Keratinocyte (primary cell): ENCODE measurements around the gene EIF3I. TPM values are rescaled to one million over a fixed set of nuclear protein-coding genes. Genes with fewer than 3 reads are reported as not detected.

Source experiments
- DNase-seq: peaks from one replicate; pipeline ENCODE4 v3.0.0-alpha.2; 2011; ENCODE audit warnings: low read depth, missing footprints, low spot score
- FAIRE-seq: peaks from 2 replicates; lab custom pipeline; 2011; peaks lifted over from hg19 to GRCh38; lab: Jason Lieb, UNC
- H2AFZ ChIP-seq: 2 replicates; pipeline ENCODE4 v1.6.0; 2012; ENCODE audit warnings: low read length, control low read depth, inconsistent platforms; ENCODE audit not compliant: control insufficient read depth
- H3K27ac ChIP-seq: 2 replicates; pipeline ENCODE4 v1.5.1; 2011; ENCODE audit warnings: low read length; ENCODE audit not compliant: control insufficient read depth, insufficient read depth
- H3K27me3 ChIP-seq: 3 replicates; pipeline ENCODE4 v1.6.0; 2011; ENCODE audit warnings: low read length; ENCODE audit not compliant: control insufficient read depth, insufficient read depth; ENCODE audit errors: extremely low read depth
- H3K36me3 ChIP-seq, 2 experiments: 2 replicates in 1 of 2; 3 replicates in 1 of 2; pipeline ENCODE4 v1.5.1; 2011; ENCODE audit warnings: low read length in 2 of 2, mild to moderate bottlenecking in 1 of 2; ENCODE audit not compliant: control insufficient read depth in 2 of 2, insufficient read depth in 2 of 2; ENCODE audit errors: extremely low read depth in 1 of 2
- H3K4me1 ChIP-seq: 3 replicates; pipeline ENCODE4 v1.5.1; 2011; ENCODE audit warnings: low read length; ENCODE audit not compliant: control insufficient read depth, insufficient read depth; ENCODE audit errors: extremely low read depth
- H3K4me2 ChIP-seq: 3 replicates; pipeline ENCODE4 v1.6.0; 2011; ENCODE audit warnings: low read depth, low read length; ENCODE audit not compliant: control insufficient read depth, insufficient read depth; ENCODE audit errors: extremely low read depth
- H3K4me3 ChIP-seq, 3 experiments: fragments of 200-600 bp in 1 of 3; sonication (generic) in 1 of 3; 2 replicates in 2 of 3; 3 replicates in 1 of 3; pipeline ENCODE4 v1.5.1; 2011 to 2016; ENCODE audit warnings: low read length in 3 of 3, mild to moderate bottlenecking in 3 of 3, control low read depth in 2 of 3, inconsistent platforms in 1 of 3, low read depth in 1 of 3, mixed read lengths in 1 of 3, mixed run types in 1 of 3, moderate library complexity in 1 of 3; ENCODE audit not compliant: control insufficient read depth in 2 of 3, insufficient read depth in 2 of 3; ENCODE audit errors: extremely low read depth in 1 of 3
- H3K79me2 ChIP-seq: 2 replicates; pipeline ENCODE4 v1.6.0; 2012; ENCODE audit warnings: low read length; ENCODE audit not compliant: control insufficient read depth, insufficient read depth
- H3K9ac ChIP-seq: 3 replicates; pipeline ENCODE4 v1.6.0; 2011; ENCODE audit warnings: low read length; ENCODE audit not compliant: control insufficient read depth, insufficient read depth; ENCODE audit errors: extremely low read depth
- H3K9me1 ChIP-seq: 3 replicates; pipeline ENCODE4 v1.6.0; 2011; ENCODE audit warnings: low read length; ENCODE audit not compliant: control insufficient read depth, insufficient read depth; ENCODE audit errors: extremely low read depth
- H3K9me3 ChIP-seq: 2 replicates; pipeline ENCODE4 v1.5.1; 2012; ENCODE audit warnings: low read depth, low read length; ENCODE audit not compliant: control insufficient read depth
- H4K20me1 ChIP-seq: 3 replicates; pipeline ENCODE4 v1.6.0; 2011; ENCODE audit warnings: low read length; ENCODE audit not compliant: control insufficient read depth, insufficient read depth; ENCODE audit errors: extremely low read depth
- CTCF ChIP-seq, 3 experiments: IDR thresholded peaks in 1 of 3; conservative IDR thresholded peaks in 1 of 3; optimal IDR thresholded peaks in 1 of 3; 2 replicates in 2 of 3; 3 replicates in 1 of 3; pipeline versions ENCODE3 to v1.5.1; 2011; ENCODE audit warnings: low read length in 3 of 3, mild to moderate bottlenecking in 3 of 3, moderate library complexity in 2 of 3, control low read depth in 1 of 3, inconsistent platforms in 1 of 3; ENCODE audit not compliant: insufficient read depth in 2 of 3; ENCODE audit errors: extremely low read depth in 1 of 3
- EZH2 ChIP-seq: IDR thresholded peaks from one replicate; pipeline ENCODE4 v1.6.1; 2012; ENCODE audit warnings: inconsistent platforms, mild to moderate bottlenecking, low read length, moderate library complexity
- dilution Hi-C: fragments of 300-500 bp; cut with MboI; formaldehyde crosslinking; loops from one replicate; pipeline ENCODE4 v1.7.0; 2020; ENCODE audit warnings: low sequenced_read_pairs; ENCODE audit not compliant: extremely low pct_ligation_motif_present
- polyA plus RNA-seq, 5 experiments: library from polyadenylated mRNA; depleted of rRNA in 3 of 5; stranded (reverse) in 3 of 5; stranded (forward) in 1 of 5; unstranded in 1 of 5; fragments of >200 nt; gene quantifications; 1 replicate in 1 of 5; 2 replicates in 3 of 5; 3 replicates in 1 of 5; pipeline versions ENCODE4 v1.2.1 to v1.2.3, GENCODE V29; 2011 to 2012; ENCODE audit warnings: missing spikeins in 2 of 5, low read depth in 1 of 5, low replicate concordance in 1 of 5

The EIF3I gene
- polyA plus RNA-seq, 1 donor (not counting 4 experiments of a cell fraction or from before 2014, with no cell fraction given) = 388 TPM

- H2AFZ ChIP-seq = peak overlapping the region; percentile 54
- TF ChIP-seq EZH2 (no peak), CTCF (optimal IDR thresholded peaks at IDR 0.05 in 1 of 3, IDR thresholded peaks at IDR 0.05 in 1 of 3, conservative IDR thresholded peaks at IDR 0.05 in 1 of 3; ENCODE audit: extremely low read depth in 1 of 3, insufficient read depth in 2 of 3, low read length in 3 of 3) (no peak)
- no peaks in the 10 kb centered on the region for H4K20me1 ChIP-seq
- H3K9me1 ChIP-seq = no peaks in the 10 kb centered on the region
- H3K4me2 ChIP-seq = peak overlapping the region; percentile 55
- DNase-seq (no peak), FAIRE-seq (no peak)
- H3K27ac ChIP-seq = no peak overlapping the region
- H3K4me1 ChIP-seq = peaks cover 13% of the 10 kb centered on the region
- H3K79me2 ChIP-seq = no peaks in the 10 kb centered on the region
- no peaks in the 10 kb centered on the region for H3K9me3 ChIP-seq
- H3K4me3 ChIP-seq = no peak overlapping the region
- H3K9ac ChIP-seq = peak overlapping the region; percentile 25
- H3K27me3 ChIP-seq = peaks cover 10% of the 10 kb centered on the region
- no peaks in the 10 kb centered on the region for H3K36me3 ChIP-seq
- dilution Hi-C loops = no loop called here
Measured at GRCh38 chr1:32272557-32273390, 50.6 kb downstream of the EIF3I start.

- peak; percentile 86 for FAIRE-seq
- H3K4me1 ChIP-seq = peaks cover 13% of the 10 kb centered on the region
- H4K20me1 ChIP-seq = no peaks in the 10 kb centered on the region
- peak overlapping the region; percentile 55 for H3K4me2 ChIP-seq
- H3K27ac ChIP-seq = no peak overlapping the region
- H2AFZ ChIP-seq = peak overlapping the region; percentile 54
- H3K4me3 ChIP-seq = peak overlapping the region in 1 of 3 experiments; percentile 31
- H3K79me2 ChIP-seq = no peaks in the 10 kb centered on the region
- H3K27me3 ChIP-seq = peaks cover 10% of the 10 kb centered on the region
- no peak for TF ChIP-seq EZH2
- TF ChIP-seq CTCF (optimal IDR thresholded peaks at IDR 0.05 in 1 of 3, IDR thresholded peaks at IDR 0.05 in 1 of 3, conservative IDR thresholded peaks at IDR 0.05 in 1 of 3; ENCODE audit: extremely low read depth in 1 of 3, insufficient read depth in 2 of 3, low read length in 3 of 3) = no peak
- peak; percentile 71 for DNase-seq
- peak overlapping the region; percentile 25 for H3K9ac ChIP-seq
- no peaks in the 10 kb centered on the region for H3K9me3 ChIP-seq
- no peaks in the 10 kb centered on the region for H3K36me3 ChIP-seq
- dilution Hi-C loops = no loop called here
- no peaks in the 10 kb centered on the region for H3K9me1 ChIP-seq
Measured at GRCh38 chr1:32273391-32274208, 51.4 kb downstream of the EIF3I start.
